Esophagus muscularis mucosa (tissue), 4 donors: ENCODE measurements around the gene UBL7.

Source experiments
- EP300 ChIP-seq: sonication (generic); formaldehyde crosslinking; IDR thresholded peaks from one replicate; pipeline ENCODE4 v1.6.1; 2017; ENCODE audit warnings: antibody characterized with exemption
- POLR2A ChIP-seq: fragments of 450-650 bp; IDR thresholded peaks from one replicate; pipeline ENCODE4 v1.6.1; 2017; ENCODE audit warnings: antibody characterized with exemption, moderate library complexity, mild to moderate bottlenecking, low read depth
- TF ChIP-seq, protein P1 (sequence below), 3 experiments: fragments of 200-600 bp in 2 of 3; fragments of 450-650 bp in 1 of 3; sonication (generic) in 2 of 3; IDR thresholded peaks; one replicate each; pipeline ENCODE4 v1.5.1; 2017 to 2019; ENCODE audit warnings: antibody characterized with exemption in 3 of 3, mild to moderate bottlenecking in 2 of 3, moderate library complexity in 1 of 3

DNA sequence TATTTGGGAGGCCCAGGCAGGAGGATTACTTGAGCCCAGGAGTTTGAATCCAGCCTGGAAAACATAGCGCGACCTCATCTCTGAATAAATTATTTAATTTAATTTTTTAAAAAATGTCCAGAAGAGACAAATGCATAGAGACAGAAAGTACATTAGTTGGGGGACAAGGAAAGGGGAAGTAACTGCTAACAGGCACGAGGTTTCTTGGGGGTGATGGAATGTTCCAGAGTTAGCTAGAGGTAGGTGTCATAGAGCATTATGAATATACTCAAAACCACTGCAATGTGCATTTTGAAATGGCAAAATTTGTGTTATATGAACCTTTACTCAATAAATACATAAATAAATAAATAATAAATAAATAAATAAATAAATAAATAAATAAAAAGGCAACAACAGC, 61.9 kb downstream of the UBL7 start:
- TF ChIP-seq, protein P1, sequence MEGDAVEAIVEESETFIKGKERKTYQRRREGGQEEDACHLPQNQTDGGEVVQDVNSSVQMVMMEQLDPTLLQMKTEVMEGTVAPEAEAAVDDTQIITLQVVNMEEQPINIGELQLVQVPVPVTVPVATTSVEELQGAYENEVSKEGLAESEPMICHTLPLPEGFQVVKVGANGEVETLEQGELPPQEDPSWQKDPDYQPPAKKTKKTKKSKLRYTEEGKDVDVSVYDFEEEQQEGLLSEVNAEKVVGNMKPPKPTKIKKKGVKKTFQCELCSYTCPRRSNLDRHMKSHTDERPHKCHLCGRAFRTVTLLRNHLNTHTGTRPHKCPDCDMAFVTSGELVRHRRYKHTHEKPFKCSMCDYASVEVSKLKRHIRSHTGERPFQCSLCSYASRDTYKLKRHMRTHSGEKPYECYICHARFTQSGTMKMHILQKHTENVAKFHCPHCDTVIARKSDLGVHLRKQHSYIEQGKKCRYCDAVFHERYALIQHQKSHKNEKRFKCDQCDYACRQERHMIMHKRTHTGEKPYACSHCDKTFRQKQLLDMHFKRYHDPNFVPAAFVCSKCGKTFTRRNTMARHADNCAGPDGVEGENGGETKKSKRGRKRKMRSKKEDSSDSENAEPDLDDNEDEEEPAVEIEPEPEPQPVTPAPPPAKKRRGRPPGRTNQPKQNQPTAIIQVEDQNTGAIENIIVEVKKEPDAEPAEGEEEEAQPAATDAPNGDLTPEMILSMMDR (IDR thresholded peaks at IDR 0.05): no peak
- TF ChIP-seq EP300: no peak
- TF ChIP-seq POLR2A: no peak
